Measurements from ENCODE around the gene MYO7B.
A peak's percentile ranks its signal among the peaks of the same experiment; 100 is the strongest.
"Not testable (repeated sequence)": the region's sequence is repeated elsewhere in the genome, so short reads cannot be mapped to it uniquely, and the experiment has no call there.

The MYO7B gene

GRCh38 chr2:127567351-127567854, 31.9 kb downstream of the MYO7B start:
- no peak for ATAC-seq (replicated peaks)
- Mint-ChIP-seq H3K4me1 (peaks cover 22 to 30% of the 10 kb centered on the region in 2 donors), H3K9me3 (peaks cover 0 to 4% of the 10 kb centered on the region in 2 donors), H3K27ac (no peak overlapping the region), H3K36me3 (peaks cover 0 to 3% of the 10 kb centered on the region in 2 donors), H3K27me3 (no peaks in the 10 kb centered on the region), H3K4me3 (no peak overlapping the region)
- DNase-seq = no peak

GRCh38 chr2:127568128-127568527, 32.6 kb downstream of the MYO7B start:
- Mint-ChIP-seq H3K27ac (peak overlapping the region; percentile 17), H3K4me1 (peaks cover 20 to 32% of the 10 kb centered on the region in 2 donors), H3K4me3 (no peak overlapping the region), H3K36me3 (no peaks in the 10 kb centered on the region), H3K9me3 (no peaks in the 10 kb centered on the region), H3K27me3 (no peaks in the 10 kb centered on the region)
- no peak for ATAC-seq (replicated peaks)
- no peak for DNase-seq

- H3K36me3 Mint-ChIP-seq = no peaks in the 10 kb centered on the region
- H3K4me3 Mint-ChIP-seq = no peak overlapping the region
- H3K9me3 Mint-ChIP-seq = no peaks in the 10 kb centered on the region
- no peak for DNase-seq
- no peak for ATAC-seq (replicated peaks)
- H3K27ac Mint-ChIP-seq = no peak overlapping the region
- no peaks in the 10 kb centered on the region for H3K27me3 Mint-ChIP-seq
- H3K4me1 Mint-ChIP-seq = peaks cover 13 to 29% of the 10 kb centered on the region in 2 donors
Observed at GRCh38 chr2:127569666-127570065, 34.2 kb downstream of the MYO7B start.

DNA sequence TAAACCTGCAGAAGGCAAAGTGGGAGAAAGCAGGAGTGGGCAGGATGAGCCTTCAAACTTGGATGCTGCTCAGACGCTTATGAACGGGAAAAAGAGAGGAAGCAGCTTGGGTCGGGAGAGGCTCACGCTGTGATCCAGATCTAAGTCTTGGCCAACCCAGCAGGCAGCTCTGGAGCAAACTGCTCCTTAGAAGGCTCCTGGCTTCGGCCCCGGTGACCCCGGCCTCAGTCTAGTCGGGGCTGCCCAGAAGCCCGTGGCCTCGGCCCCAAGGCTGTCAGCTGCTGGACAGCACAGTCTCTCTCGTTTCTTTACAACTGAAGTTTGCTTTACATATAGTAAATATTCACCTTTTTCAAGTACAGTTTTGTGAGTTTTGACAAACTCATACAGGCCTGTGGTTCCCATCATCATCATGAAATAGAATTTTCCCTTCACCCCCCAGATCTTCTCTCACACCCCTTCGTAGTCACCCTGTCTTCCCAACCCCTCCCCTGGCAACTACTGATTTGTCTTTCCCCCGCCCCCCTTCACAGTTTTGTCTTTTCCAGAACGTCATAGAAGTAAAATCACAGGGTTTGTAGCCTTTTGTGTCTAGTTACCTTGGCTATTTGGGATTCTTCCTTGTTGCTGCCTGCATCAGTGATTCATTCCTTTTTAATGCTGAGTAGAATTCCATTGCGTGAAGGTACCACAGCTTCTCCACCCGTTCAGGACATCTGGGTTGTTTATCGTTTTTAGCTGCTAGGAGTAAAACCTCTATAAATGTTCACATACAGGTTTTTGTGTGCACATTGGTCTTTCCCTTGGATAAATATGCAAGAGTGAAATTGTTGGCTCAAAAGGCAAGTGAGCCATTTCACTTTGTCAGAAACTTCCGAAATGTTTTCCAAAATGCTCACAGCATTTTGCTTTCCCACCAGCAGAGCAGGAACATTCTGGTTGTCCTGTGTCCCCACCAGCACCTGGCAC, 35.1 kb downstream of the MYO7B start:
- Mint-ChIP-seq H3K36me3 (no peaks in the 10 kb centered on the region), H3K9me3 (no peaks in the 10 kb centered on the region), H3K27ac (peak overlapping the region; percentile 38), H3K27me3 (no peaks in the 10 kb centered on the region), H3K4me1 (peaks cover 19 to 38% of the 10 kb centered on the region in 2 donors), H3K4me3 (no peak overlapping the region)
- DNase-seq (no peak), ATAC-seq (replicated peaks) (no peak)

- H3K9me3 Mint-ChIP-seq; ATAC-seq (replicated peaks); H3K36me3 Mint-ChIP-seq; DNase-seq; H3K4me3 Mint-ChIP-seq; H3K27me3 Mint-ChIP-seq; H3K27ac Mint-ChIP-seq: not testable (repeated sequence)
- peaks cover 31 to 47% of the 10 kb centered on the region in 2 donors for H3K4me1 Mint-ChIP-seq
Observed at GRCh38 chr2:127572352-127572751, 36.9 kb downstream of the MYO7B start.

DNA sequence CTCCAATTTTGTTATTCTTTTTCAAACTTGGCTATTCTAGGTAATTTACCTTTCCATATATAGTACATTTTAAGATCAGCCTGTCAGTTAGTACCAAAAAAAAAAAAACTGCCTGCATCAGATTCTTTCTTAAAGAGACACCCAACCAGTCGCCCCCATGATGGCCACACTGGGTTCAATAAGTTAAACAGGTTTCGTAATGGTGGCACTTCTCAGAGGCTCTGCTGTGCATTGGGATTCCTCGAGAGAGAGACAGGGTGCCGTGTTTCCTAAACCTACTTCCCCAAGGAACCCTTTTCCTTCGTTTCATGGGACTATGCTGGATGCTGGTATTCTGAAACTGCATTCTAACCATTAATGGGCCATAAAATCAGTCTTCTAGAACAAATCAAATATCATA, 37.4 kb downstream of the MYO7B start:
- Mint-ChIP-seq H3K4me3 (no peak overlapping the region), H3K27me3 (no peaks in the 10 kb centered on the region), H3K27ac (no peak overlapping the region), H3K9me3 (no peaks in the 10 kb centered on the region), H3K4me1 (peaks cover 36 to 52% of the 10 kb centered on the region in 2 donors), H3K36me3 (peaks cover 0 to 3% of the 10 kb centered on the region in 2 donors)
- ATAC-seq (replicated peaks) (no peak), DNase-seq (no peak)

- Mint-ChIP-seq H3K4me3 (no peak overlapping the region), H3K27ac (no peak overlapping the region), H3K9me3 (no peaks in the 10 kb centered on the region), H3K27me3 (no peaks in the 10 kb centered on the region), H3K36me3 (peaks cover 0 to 3% of the 10 kb centered on the region in 2 donors), H3K4me1 (peaks cover 40 to 57% of the 10 kb centered on the region in 2 donors)
- DNase-seq (no peak), ATAC-seq (replicated peaks) (no peak)
Observed at GRCh38 chr2:127573298-127573697, 37.8 kb downstream of the MYO7B start.

DNA sequence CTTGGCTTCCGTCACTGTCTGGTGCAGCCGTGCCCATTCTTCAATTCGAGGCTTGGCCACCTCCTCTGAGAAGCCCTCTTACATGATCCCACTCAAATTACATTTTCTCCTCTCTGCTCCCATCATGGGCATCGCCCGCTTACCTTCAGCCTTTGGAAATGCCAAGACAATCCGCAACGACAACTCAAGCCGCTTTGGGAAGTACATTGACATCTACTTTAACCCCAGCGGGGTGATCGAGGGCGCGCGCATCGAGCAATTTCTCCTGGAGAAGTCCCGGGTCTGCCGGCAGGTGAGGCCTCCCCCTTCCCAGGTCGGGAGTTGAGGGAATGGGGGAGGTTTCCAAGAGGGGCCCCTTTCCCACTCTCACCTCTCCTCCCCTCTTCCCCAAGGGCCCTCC, 38.3 kb downstream of the MYO7B start:
- DNase-seq = no peak
- H3K9me3 Mint-ChIP-seq = no peaks in the 10 kb centered on the region
- H3K4me3 Mint-ChIP-seq = no peak overlapping the region
- no peak for ATAC-seq (replicated peaks)
- H3K4me1 Mint-ChIP-seq = peaks cover 43 to 61% of the 10 kb centered on the region in 2 donors
- no peaks in the 10 kb centered on the region for H3K27me3 Mint-ChIP-seq
- peaks cover 0 to 3% of the 10 kb centered on the region in 2 donors for H3K36me3 Mint-ChIP-seq
- no peak overlapping the region for H3K27ac Mint-ChIP-seq

GRCh38 chr2:127574656-127575055, 39.2 kb downstream of the MYO7B start:
- Mint-ChIP-seq H3K4me3 (no peak overlapping the region), H3K9me3 (no peaks in the 10 kb centered on the region), H3K27me3 (no peaks in the 10 kb centered on the region), H3K27ac (no peak overlapping the region), H3K4me1 (peaks cover 43 to 61% of the 10 kb centered on the region in 2 donors), H3K36me3 (peaks cover 0 to 3% of the 10 kb centered on the region in 2 donors)
- DNase-seq (no peak), ATAC-seq (replicated peaks) (no peak)

- H3K9me3 Mint-ChIP-seq = no peaks in the 10 kb centered on the region
- peak overlapping the region; percentile 5 to 20 for H3K4me3 Mint-ChIP-seq
- peak overlapping the region; percentile 60 for H3K27ac Mint-ChIP-seq
- no peaks in the 10 kb centered on the region for H3K27me3 Mint-ChIP-seq
- ATAC-seq (replicated peaks) (peak; percentile 39 to 51), DNase-seq (no peak)
- H3K4me1 Mint-ChIP-seq = peaks cover 43 to 61% of the 10 kb centered on the region in 2 donors
- peaks cover 0 to 3% of the 10 kb centered on the region in 2 donors for H3K36me3 Mint-ChIP-seq
Observed at GRCh38 chr2:127575185-127575765, 39.8 kb downstream of the MYO7B start.

- Mint-ChIP-seq H3K4me1 (peaks cover 38 to 61% of the 10 kb centered on the region in 2 donors), H3K27ac (peak overlapping the region; percentile 76), H3K36me3 (peaks cover 0 to 3% of the 10 kb centered on the region in 2 donors), H3K9me3 (no peaks in the 10 kb centered on the region), H3K27me3 (no peaks in the 10 kb centered on the region), H3K4me3 (peak overlapping the region; percentile 20 to 36)
- DNase-seq = no peak
- no peak for ATAC-seq (replicated peaks)
Observed at GRCh38 chr2:127575941-127576432, 40.5 kb downstream of the MYO7B start.

- Mint-ChIP-seq H3K27ac (peak overlapping the region; percentile 95), H3K36me3 (peaks cover 0 to 3% of the 10 kb centered on the region in 2 donors), H3K27me3 (no peaks in the 10 kb centered on the region), H3K4me3 (peak overlapping the region; percentile 26 to 70), H3K9me3 (no peaks in the 10 kb centered on the region), H3K4me1 (peaks cover 38 to 61% of the 10 kb centered on the region in 2 donors)
- ATAC-seq (replicated peaks) (no peak), DNase-seq (no peak)
Observed at GRCh38 chr2:127576433-127577207, 41.1 kb downstream of the MYO7B start.

DNA sequence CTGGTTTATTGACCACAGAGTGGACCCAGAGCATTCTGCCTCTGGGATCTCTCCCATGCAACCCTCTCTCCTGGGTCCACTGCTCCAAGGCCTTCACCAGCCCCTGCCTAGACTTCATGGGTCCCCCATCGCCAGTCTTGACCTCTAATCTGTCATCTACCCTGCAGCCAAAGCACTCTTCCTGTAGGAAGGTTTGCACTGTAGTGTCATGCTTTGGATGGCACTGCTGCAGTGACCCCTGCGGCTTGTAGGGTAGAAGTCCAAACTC, 41.7 kb downstream of the MYO7B start:
- Mint-ChIP-seq H3K36me3 (peaks cover 0 to 3% of the 10 kb centered on the region in 2 donors), H3K9me3 (no peaks in the 10 kb centered on the region), H3K27me3 (no peaks in the 10 kb centered on the region), H3K4me1 (peaks cover 38 to 61% of the 10 kb centered on the region in 2 donors), H3K27ac (peak overlapping the region; percentile 95), H3K4me3 (peak overlapping the region; percentile 70 to 76)
- no peak for ATAC-seq (replicated peaks)
- no peak for DNase-seq

GRCh38 chr2:127577503-127577902, 42.0 kb downstream of the MYO7B start:
- ATAC-seq (replicated peaks) (no peak), DNase-seq (no peak)
- H3K36me3 Mint-ChIP-seq = peaks cover 0 to 3% of the 10 kb centered on the region in 2 donors
- no peaks in the 10 kb centered on the region for H3K27me3 Mint-ChIP-seq
- peak overlapping the region; percentile 70 to 76 for H3K4me3 Mint-ChIP-seq
- H3K9me3 Mint-ChIP-seq = no peaks in the 10 kb centered on the region
- H3K4me1 Mint-ChIP-seq = peaks cover 37 to 57% of the 10 kb centered on the region in 2 donors
- H3K27ac Mint-ChIP-seq = peak overlapping the region; percentile 95

All from stimulated activated naive B cell treated with anti-CD40 and anti-IgM and Interleukin-4, amounts not matched to agents 10 μg/mL and 1 μg/mL and 100 μg/mL, for 72 hours (primary cell).